ACHN (cell line): ENCODE results near the gene MMP25.

Experiments
- DNase-seq: peaks from one replicate; pipeline ENCODE4 v3.0.0-alpha.2; 2015
- in situ Hi-C: cut with HindIII; loops from 2 replicates; pipeline ENCODE4 v1.10.0; 2017; ENCODE audit warnings: low sequenced_read_pairs, low pct_ligation_motif_present, low pct_unique_long_range_greater_than_20kb

MMP25 gene

DNA sequence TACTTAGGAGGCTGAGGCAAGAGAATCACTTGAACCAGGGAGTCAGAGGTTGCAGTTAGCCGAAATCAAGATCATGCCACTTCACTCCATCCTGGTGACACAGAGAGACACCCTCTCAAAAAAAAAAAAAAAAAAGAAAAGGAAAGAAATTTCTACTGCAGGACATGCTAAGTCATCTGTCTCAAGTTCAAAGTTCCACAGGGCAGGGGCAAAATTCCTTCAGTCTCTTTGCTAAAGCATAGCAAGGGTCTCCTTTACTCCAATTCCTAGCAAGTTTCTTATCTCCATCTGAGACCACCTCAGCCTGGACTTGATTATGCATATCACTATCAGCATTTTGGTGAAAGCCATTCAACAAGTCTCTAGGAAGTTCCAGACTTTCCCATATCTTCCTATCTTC, 38.1 kb downstream of the MMP25 start:
- DNase-seq: no peak
- in situ Hi-C loops: no loop called here

- DNase-seq: no peak
- in situ Hi-C loops: no loop called here
These were observed 38.8 kb downstream of the MMP25 start for GRCh38 chr16:3084969-3085670.

GRCh38 chr16:3085868-3086595, 39.7 kb downstream of the MMP25 start:
- no peak for DNase-seq
- in situ Hi-C loops: no loop called here

DNA sequence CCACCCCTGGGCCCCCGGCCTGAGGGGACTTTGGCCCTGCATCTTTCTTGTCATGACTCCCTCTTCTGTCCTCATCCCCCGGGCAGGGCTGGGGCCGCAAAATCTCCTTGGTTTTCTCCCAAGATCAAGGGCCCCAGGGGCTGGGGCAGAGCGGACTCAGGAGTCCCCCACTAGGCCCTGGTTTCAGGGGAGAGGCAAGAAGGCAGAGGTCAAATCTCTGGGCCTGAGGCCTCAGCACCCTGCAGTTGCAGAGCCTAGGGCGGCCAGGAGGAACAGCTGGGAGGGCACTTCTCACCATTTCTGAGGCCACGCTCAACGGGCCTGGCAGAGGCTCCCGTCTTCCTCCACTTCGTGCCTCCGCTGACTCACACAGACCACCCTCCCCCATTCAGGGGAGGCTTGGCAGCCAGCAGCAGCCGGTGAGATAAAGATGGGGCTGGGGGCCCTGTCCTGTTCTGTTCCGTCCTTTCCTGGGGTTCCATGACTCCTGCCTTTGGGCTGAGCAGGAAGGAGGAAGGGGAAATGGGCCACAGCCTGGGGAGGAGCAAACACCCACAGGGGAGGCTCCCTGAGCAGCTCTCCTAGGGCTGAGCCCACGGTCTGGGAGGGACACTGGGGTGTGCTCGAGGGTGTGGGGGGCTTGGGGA, 40.4 kb downstream of the MMP25 start:
- no peak for DNase-seq
- in situ Hi-C loops: no loop called here

GRCh38 chr16:3087243-3088235, 41.2 kb downstream of the MMP25 start:
- DNase-seq: peak; percentile 22
- in situ Hi-C loops: no loop called here

- no peak for DNase-seq
- in situ Hi-C loops: no loop called here
These were observed 42.1 kb downstream of the MMP25 start for GRCh38 chr16:3088450-3088849.

- DNase-seq: no peak
- in situ Hi-C loops: no loop called here
These were observed 42.8 kb downstream of the MMP25 start for GRCh38 chr16:3088925-3089716.

DNA sequence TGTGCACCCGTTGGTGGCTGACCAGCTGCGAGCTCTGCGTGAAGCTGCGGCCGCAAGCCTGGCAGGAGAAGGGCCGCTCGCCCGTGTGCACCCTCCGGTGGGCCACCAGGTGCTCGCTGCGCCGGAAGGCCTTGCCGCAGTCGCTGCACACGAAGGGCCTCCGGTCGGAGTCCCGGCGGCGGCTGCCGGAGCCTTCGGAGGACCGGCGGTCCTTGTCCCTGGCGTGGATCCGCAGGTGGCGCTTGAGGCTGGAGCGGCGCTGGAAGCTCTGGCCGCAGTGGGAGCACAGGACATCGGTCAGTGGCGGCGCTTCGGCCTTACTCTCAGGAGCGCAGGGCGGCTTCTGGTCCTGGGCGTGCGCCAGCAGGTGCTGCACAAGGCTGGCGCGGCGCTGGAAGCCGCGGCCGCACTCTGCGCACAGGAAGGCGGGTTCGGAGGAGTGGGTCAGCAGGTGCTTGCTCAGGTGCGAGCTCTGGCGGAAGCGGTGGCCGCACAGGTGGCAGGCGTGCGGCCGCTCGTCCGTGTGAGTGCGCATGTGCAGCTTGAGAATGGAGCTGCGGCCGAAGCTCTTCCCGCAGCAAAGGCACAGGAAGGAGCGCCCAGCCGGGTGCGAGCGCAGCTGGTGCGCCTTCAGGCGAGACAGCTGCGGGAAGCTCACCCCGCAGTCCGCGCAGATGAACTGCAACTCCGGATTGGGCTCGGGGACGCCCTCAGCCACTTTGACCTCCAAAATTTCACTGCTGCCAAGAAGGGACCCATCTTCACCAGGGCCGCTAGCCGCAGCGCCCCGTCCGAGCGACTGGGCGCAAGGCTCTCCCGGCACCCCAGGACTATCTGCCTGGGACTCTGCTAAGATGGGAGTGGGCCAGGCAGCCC, 43.6 kb downstream of the MMP25 start:
- in situ Hi-C loops: no loop called here
- no peak for DNase-seq

DNA sequence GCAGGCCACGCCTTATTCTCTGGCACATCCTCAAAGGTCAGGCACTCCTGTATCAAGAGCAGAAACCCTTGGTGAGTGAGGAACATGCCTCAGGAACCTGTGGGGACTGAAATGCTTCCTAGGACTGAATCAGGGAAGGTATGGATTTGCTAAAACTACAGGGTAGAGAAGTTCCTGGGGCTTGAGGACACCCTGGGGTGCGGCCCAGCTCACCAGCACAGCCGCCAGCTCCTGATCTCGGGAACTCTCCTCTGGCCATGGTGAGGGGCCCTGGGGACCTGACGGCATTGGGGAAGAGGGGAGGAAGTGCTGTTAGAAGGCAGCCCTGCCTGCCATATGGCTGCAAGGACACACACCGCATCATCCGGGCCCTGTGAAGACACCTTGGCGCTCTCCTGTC, 45.2 kb downstream of the MMP25 start:
- DNase-seq: no peak
- in situ Hi-C loops: no loop called here

- no peak for DNase-seq
- in situ Hi-C loops: no loop called here
These were observed 46.2 kb downstream of the MMP25 start for GRCh38 chr16:3092501-3092941.

DNA sequence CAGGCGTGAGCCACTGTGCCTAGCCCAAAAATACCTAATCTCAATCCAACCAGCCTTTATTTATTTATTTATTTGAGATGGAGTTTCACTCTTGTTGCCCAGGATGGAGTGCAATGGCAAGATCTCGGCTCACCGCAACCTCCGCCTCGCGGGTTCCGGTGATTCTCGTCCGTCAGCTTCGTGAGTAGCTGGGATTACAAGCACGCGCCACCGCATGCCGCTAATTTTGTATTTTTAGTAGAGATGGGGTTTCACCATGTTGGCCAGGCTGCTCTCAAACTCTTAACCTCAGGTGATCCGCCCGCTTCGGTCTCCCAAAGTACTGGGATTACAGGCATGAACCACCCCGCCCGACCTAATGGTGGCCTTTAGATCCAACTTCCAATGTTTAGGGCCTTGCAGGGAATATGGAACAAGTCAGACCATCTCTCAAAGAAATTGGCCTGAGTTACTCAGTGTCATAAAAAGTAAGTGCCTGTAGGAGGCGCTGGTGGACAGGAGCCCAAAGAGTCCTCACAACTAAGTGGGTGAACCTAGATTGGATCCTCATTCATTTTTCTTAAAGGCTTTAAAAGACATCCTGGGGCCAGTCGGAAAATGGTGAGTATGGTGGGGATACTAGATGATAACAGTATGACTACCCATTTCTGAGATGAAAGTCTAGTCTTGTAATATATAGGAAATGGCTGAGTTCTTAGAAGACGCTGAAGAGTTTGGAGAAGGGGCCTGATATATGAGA, 48.1 kb downstream of the MMP25 start:
- peak; percentile 71 for DNase-seq
- in situ Hi-C loops: no loop called here

DNA sequence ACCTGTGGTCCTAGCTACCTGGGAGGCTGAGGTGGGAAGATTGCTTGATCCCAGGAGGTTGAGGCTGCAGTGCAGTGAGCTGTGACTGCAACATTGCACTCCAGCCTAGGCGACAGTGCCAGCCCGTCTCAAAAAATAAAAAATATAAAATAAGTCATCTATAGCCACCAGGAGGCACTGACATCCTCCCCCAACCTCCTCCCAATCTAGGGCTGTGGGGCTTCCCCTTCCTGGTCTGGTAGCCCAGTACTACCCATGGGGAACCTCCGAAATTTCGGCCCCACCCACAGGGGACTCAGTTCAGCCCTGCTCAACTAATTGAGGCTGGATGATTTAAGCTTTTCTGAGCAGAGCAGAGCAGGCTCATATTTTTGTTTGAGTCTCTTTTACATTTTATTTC, 49.5 kb downstream of the MMP25 start:
- in situ Hi-C loops: no loop called here
- peak; percentile 58 for DNase-seq

GRCh38 chr16:3096362-3096761, 50.0 kb downstream of the MMP25 start:
- DNase-seq: no peak
- in situ Hi-C loops: no loop called here

DNA sequence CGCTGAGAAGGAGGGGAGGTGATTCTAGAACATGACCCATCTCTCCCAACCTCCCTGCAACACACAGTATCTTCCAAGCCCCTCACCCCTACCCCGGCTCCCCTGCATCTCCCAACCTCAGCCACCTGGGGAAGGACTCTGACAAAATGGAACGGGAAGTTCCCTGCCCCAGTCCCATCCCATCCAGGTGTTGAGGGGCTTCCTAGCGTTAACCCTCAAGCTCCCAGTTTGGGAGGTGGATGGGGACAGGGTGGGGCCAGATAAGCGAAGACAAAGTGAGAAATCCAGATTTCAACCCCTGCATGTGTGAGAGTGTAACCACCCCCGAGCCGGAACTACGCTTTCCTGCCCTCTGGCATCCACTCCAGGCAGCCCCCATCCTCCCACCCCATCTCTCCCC, 50.9 kb downstream of the MMP25 start:
- no peak for DNase-seq
- in situ Hi-C loops: no loop called here

DNA sequence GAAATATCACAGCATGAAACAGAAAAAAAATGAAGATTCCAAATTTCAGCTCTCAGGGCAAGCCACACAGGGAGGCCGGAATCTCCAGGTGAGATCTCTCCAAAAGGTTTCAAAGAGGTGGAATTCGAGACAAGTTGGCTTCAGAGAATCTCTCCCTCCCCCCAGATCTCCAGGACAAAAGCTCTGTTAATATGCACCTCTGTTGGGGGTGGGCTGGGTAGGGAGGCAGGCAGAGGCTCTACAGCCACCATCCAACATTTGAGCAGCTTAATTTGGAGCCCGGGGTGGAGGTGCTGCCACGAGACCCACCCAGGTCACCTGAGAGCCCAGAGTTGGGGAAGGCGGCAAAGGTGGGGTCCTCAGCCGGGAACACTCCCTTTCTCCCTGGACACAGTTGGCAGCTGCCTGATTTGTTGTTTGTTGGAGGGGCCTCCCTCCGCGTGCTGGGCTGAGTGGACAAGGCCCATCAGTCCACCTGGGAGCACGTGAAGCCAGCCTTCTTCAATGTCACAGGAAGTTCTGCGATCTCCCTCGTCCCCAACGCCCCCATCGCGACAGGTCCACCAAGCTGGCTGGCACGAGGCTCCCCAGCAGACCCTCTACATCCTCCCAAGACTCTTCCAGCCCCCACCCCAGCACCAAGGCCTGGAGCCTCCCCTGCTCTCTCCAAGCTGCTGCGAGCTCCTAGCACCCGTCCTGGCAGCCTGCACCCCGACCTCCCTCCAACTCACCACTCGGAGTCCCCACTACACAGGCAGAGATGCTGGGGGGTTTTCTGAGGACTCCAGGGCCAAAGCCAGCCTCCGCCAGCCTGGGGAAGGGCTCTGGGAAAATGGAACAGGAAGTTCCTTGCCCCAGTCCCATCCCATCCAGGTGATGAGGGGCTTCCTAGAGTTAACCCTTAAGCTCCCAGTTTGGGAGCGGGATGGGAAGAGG, 52.4 kb downstream of the MMP25 start, which contains the start of gene ZSCAN10:
TSS of gene ZSCAN10 (minus strand) at position 836 of the 936 bp plus-strand sequence. CDS start 6,357 bp downstream, outside the sequence.
- in situ Hi-C loops: no loop called here
- DNase-seq: no peak
